ENCODE results near the gene FMNL2. TPM values are rescaled to one million over a fixed set of nuclear protein-coding genes. Genes with fewer than 3 reads are reported as not detected.

FMNL2 gene
- total RNA-seq, 1 donor from 2014 or later: 12.0 TPM

DNA sequence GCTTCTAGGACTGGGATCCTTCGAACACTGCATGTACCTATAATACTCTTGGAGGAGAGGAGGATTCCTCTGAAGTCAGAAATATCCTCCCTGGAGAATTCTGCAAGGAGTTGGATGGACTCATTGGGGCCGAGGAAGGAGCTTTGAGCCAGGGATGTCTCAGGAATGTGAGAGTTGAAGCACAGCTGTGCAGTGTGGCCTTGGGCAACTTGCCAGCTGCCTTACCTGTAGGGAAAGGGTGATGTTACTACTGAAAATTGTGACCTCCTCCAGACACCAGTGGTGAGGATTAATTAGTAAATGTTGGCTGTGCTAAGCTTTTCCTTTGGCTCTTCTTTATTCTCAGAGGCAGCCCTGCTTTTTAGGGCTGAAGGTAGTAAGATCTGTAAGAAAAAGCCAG, 41.4 kb downstream of the FMNL2 start:
- intact Hi-C loops (cut with DNase I): no loop called here
- Histone ChIP-seq H3K4me3 (no peak overlapping the region), H3K36me3 (no peaks in the 10 kb centered on the region), H3K27ac (no peak overlapping the region), H3K27me3 (no peaks in the 10 kb centered on the region), H3K9me3 (no peaks in the 10 kb centered on the region), H3K4me1 (peaks cover 0 to 10% of the 10 kb centered on the region in 2 donors)
- DNase-seq (ENCODE audit: low spot score in 2 of 2): no peak
- TF ChIP-seq, protein P1, sequence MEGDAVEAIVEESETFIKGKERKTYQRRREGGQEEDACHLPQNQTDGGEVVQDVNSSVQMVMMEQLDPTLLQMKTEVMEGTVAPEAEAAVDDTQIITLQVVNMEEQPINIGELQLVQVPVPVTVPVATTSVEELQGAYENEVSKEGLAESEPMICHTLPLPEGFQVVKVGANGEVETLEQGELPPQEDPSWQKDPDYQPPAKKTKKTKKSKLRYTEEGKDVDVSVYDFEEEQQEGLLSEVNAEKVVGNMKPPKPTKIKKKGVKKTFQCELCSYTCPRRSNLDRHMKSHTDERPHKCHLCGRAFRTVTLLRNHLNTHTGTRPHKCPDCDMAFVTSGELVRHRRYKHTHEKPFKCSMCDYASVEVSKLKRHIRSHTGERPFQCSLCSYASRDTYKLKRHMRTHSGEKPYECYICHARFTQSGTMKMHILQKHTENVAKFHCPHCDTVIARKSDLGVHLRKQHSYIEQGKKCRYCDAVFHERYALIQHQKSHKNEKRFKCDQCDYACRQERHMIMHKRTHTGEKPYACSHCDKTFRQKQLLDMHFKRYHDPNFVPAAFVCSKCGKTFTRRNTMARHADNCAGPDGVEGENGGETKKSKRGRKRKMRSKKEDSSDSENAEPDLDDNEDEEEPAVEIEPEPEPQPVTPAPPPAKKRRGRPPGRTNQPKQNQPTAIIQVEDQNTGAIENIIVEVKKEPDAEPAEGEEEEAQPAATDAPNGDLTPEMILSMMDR (IDR thresholded peaks at IDR 0.05): no peak

DNA sequence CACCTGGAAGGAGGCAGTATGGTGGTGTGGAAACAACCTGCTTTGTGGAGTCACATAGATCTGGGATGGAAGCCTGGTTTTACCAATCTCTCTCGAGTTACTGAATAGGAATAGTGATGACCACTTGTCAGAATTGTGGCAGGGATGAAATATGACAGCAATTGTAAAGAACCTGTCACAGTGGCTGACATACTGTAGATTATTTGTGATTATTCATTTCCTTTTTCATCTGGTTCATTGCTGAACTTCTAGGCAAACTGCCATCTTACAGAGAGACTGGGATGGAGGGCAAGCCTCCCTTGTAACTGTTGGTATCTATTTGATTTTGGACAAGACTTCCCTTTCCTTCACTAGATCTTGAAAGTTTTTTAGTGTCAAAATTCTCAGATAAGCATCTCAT, 42.0 kb downstream of the FMNL2 start:
- no peaks in the 10 kb centered on the region for H3K36me3 ChIP-seq
- no peak for DNase-seq (ENCODE audit: low spot score in 2 of 2)
- TF ChIP-seq, protein P1 (IDR thresholded peaks at IDR 0.05): no peak
- no peak overlapping the region for H3K4me3 ChIP-seq
- peaks cover 0 to 15% of the 10 kb centered on the region in 2 donors for H3K4me1 ChIP-seq
- intact Hi-C loops (cut with DNase I): no loop called here
- H3K9me3 ChIP-seq: no peaks in the 10 kb centered on the region
- H3K27ac ChIP-seq: no peak overlapping the region
- no peaks in the 10 kb centered on the region for H3K27me3 ChIP-seq

DNA sequence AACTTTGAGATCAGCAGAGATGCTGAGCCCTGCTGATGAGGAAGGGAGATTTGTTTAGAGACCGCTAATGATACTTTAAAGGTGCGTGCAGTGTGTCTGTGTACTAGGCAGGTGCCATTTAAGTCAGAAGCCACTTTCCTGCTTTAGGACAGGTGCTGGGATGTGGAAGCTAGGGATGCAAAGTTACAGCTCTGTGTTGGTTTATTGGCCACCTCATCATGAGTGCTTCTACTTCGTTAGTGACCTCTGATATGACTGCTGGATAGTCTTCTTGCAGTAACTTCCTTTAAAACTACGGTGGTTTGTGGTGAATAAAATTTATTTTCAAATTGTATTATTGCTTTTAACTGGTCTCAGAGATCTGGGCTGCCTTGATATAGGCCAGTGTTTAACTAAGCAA, 44.1 kb downstream of the FMNL2 start:
- DNase-seq (ENCODE audit: low spot score in 2 of 2): no peak
- TF ChIP-seq, protein P1 (IDR thresholded peaks at IDR 0.05): no peak
- Histone ChIP-seq H3K27ac (no peak overlapping the region), H3K4me3 (no peak overlapping the region), H3K4me1 (peaks cover 0 to 12% of the 10 kb centered on the region in 2 donors), H3K27me3 (no peaks in the 10 kb centered on the region), H3K9me3 (no peaks in the 10 kb centered on the region), H3K36me3 (no peaks in the 10 kb centered on the region)
- intact Hi-C loops (cut with DNase I): no loop called here

DNA sequence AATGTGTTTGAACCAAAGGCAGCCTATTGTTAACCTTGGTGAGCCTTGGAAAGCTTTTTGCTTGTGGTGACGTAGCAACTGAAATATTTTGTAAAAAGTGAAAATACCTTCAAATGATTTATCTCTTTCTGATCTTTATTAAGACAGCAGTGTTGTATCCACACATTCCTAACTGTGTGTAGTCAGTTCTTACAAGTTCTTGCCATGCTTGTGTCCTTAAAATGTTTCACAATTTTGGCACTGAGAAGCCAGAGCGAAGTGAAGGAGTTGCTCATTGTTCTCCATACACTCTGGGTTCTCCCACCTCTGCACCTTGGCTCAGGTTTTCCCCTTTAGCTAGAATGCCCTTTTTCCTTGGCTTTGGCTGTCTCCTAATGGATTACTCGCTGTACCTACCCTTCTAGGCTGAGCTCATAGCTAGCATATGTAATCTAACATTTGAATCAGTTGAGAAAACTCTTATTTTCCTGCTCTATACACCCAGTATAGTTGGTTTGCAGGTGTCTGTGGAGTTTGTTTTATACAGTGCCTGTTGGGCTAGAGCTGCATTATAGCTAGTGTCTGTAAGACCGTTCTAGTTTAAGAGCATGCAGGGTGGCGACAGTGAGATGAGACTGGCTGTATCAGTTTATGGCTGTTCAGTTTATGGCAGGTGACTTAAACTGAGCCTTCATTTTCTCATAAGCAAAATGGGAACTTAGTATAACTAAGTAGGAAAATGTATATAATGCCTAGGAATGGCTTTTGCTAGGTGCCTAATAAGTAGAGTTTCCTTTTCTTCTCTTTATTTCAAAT, 45.5 kb downstream of the FMNL2 start:
- intact Hi-C loops (cut with DNase I): no loop called here
- Histone ChIP-seq H3K9me3 (no peaks in the 10 kb centered on the region), H3K4me3 (no peak overlapping the region), H3K36me3 (no peaks in the 10 kb centered on the region), H3K27me3 (no peaks in the 10 kb centered on the region), H3K27ac (no peak overlapping the region), H3K4me1 (peaks cover 0 to 15% of the 10 kb centered on the region in 2 donors)
- no peak for DNase-seq (ENCODE audit: low spot score in 2 of 2)
- TF ChIP-seq, protein P1 (IDR thresholded peaks at IDR 0.05): no peak

DNA sequence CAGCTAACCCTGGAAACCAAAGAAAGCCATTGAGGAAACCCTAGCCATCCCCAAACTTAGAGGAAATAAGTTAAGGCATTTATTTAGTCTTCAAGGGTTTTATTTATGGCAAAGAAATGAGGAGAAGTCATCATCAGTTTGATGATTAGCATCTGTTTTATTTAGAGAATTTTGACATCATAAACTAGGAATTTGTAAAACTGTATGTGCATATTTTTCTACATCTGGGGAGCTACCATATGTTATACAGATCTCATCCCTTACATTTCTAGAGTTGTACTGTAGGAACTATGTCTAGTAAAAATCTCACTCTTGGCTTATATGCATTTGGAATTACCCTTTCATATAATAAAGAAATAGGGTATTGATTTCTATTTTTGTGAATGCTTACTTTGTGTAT, 48.7 kb downstream of the FMNL2 start:
- Histone ChIP-seq H3K27ac (no peak overlapping the region), H3K36me3 (no peaks in the 10 kb centered on the region), H3K27me3 (no peaks in the 10 kb centered on the region), H3K4me1 (peaks cover 0 to 15% of the 10 kb centered on the region in 2 donors), H3K4me3 (no peak overlapping the region), H3K9me3 (no peaks in the 10 kb centered on the region)
- TF ChIP-seq, protein P1 (IDR thresholded peaks at IDR 0.05): no peak
- no peak for DNase-seq (ENCODE audit: low spot score in 2 of 2)
- intact Hi-C loops (cut with DNase I): no loop called here
